Parathyroid adenoma (tissue), 2 donors: ENCODE measurements around the gene MYCBPAP.

Source experiments
- H2AFZ ChIP-seq: fragments of 300-600 bp; sonication (generic); one replicate; pipeline ENCODE4 v1.7.0; 2017; ENCODE audit warnings: antibody characterized with exemption, mild to moderate bottlenecking
- H3K27ac ChIP-seq: fragments of 300-600 bp; sonication (generic); one replicate; pipeline ENCODE4 v1.7.0; 2017
- H3K27me3 ChIP-seq: fragments of 300-600 bp; sonication (generic); one replicate; pipeline ENCODE4 v1.7.0; 2017; ENCODE audit warnings: low read length; ENCODE audit not compliant: control insufficient read depth, insufficient read depth
- H3K36me3 ChIP-seq: fragments of 300-600 bp; sonication (generic); one replicate; pipeline ENCODE4 v1.7.0; 2017; ENCODE audit warnings: low read length; ENCODE audit not compliant: control insufficient read depth, insufficient read depth
- H3K4me1 ChIP-seq: fragments of 300-600 bp; sonication (generic); one replicate; pipeline ENCODE4 v1.7.0; 2017; ENCODE audit warnings: control low read depth
- H3K4me2 ChIP-seq: fragments of 300-600 bp; sonication (generic); one replicate; pipeline ENCODE4 v1.7.0; 2017; ENCODE audit warnings: low read length
- H3K4me3 ChIP-seq: fragments of 300-600 bp; sonication (generic); one replicate; pipeline ENCODE4 v1.7.0; 2017; ENCODE audit warnings: low read depth, low read length
- H3K79me2 ChIP-seq: fragments of 300-600 bp; sonication (generic); one replicate; pipeline ENCODE4 v1.7.0; 2017; ENCODE audit warnings: control low read depth
- H3K9ac ChIP-seq: fragments of 300-600 bp; sonication (generic); one replicate; pipeline ENCODE4 v1.7.0; 2017; ENCODE audit warnings: mild to moderate bottlenecking
- H3K9me3 ChIP-seq: fragments of 300-600 bp; sonication (generic); one replicate; pipeline ENCODE4 v1.7.0; 2017; ENCODE audit warnings: low read length; ENCODE audit not compliant: control insufficient read depth
- CTCF ChIP-seq: fragments of 300-600 bp; sonication (generic); IDR thresholded peaks from one replicate; pipeline ENCODE4 v1.7.0; 2017; ENCODE audit warnings: antibody characterized with exemption, mild to moderate bottlenecking
- donor health status: primary hyperparathyroidism.

MYCBPAP gene

GRCh38 chr17:50546701-50547034, 38.4 kb downstream of the MYCBPAP start:
- Histone ChIP-seq H3K4me3 (no peak overlapping the region), H3K79me2 (peaks cover 2% of the 10 kb centered on the region), H3K36me3 (no peaks in the 10 kb centered on the region), H2AFZ (peak overlapping the region; percentile 82), H3K9ac (no peak overlapping the region), H3K4me2 (peak overlapping the region; percentile 61), H3K9me3 (no peaks in the 10 kb centered on the region), H3K4me1 (peaks cover 37% of the 10 kb centered on the region), H3K27me3 (no peaks in the 10 kb centered on the region), H3K27ac (peak overlapping the region; percentile 58)
- no peak for TF ChIP-seq CTCF

GRCh38 chr17:50547035-50547735, 38.9 kb downstream of the MYCBPAP start, which contains the start of gene SPATA20:
Gene SPATA20, plus strand, starts transcription at chr17:50547174. Its CDS starts 35 bp downstream, at chr17:50547209.
- Histone ChIP-seq H3K4me1 (peaks cover 34% of the 10 kb centered on the region), H3K27ac (peak within 1 kb of the TSS; percentile 58), H2AFZ (peak within 1 kb of the TSS; percentile 82), H3K79me2 (peaks cover 2% of the 10 kb centered on the region), H3K9ac (peak within 1 kb of the TSS; percentile 70), H3K9me3 (no peaks in the 10 kb centered on the region), H3K4me2 (peak within 1 kb of the TSS; percentile 61), H3K27me3 (no peaks in the 10 kb centered on the region), H3K4me3 (peak within 1 kb of the TSS; percentile 44), H3K36me3 (no peaks in the 10 kb centered on the region)
- peak; percentile 97 for TF ChIP-seq CTCF

GRCh38 chr17:50547736-50548083, 39.5 kb downstream of the MYCBPAP start:
- peak overlapping the region; percentile 70 for H3K9ac ChIP-seq
- no peaks in the 10 kb centered on the region for H3K9me3 ChIP-seq
- peak overlapping the region; percentile 61 for H3K4me2 ChIP-seq
- H3K4me3 ChIP-seq, result peak overlapping the region; percentile 44
- peak overlapping the region; percentile 82 for H2AFZ ChIP-seq
- no peaks in the 10 kb centered on the region for H3K36me3 ChIP-seq
- peaks cover 2% of the 10 kb centered on the region for H3K79me2 ChIP-seq
- TF ChIP-seq CTCF, result no peak
- H3K4me1 ChIP-seq, result peaks cover 29% of the 10 kb centered on the region
- peak overlapping the region; percentile 58 for H3K27ac ChIP-seq
- no peaks in the 10 kb centered on the region for H3K27me3 ChIP-seq

GRCh38 chr17:50548831-50549230, 40.6 kb downstream of the MYCBPAP start:
- H3K4me2 ChIP-seq, result no peak overlapping the region
- peaks cover 2% of the 10 kb centered on the region for H3K79me2 ChIP-seq
- H3K36me3 ChIP-seq, result no peaks in the 10 kb centered on the region
- H3K27me3 ChIP-seq, result no peaks in the 10 kb centered on the region
- no peak overlapping the region for H2AFZ ChIP-seq
- no peak overlapping the region for H3K4me3 ChIP-seq
- no peak overlapping the region for H3K27ac ChIP-seq
- no peak for TF ChIP-seq CTCF
- no peak overlapping the region for H3K9ac ChIP-seq
- H3K4me1 ChIP-seq, result peaks cover 22% of the 10 kb centered on the region
- no peaks in the 10 kb centered on the region for H3K9me3 ChIP-seq
